Measurements from ENCODE around the gene RCAN1. TPM values are rescaled to one million over a fixed set of nuclear protein-coding genes. Genes with fewer than 3 reads are reported as not detected.

RCAN1 gene
- total and polyA plus RNA-seq, 2 of the 13 experiments (the other 11 are each of a cell fraction or from before 2014, with no cell fraction given), result 9.4 to 34.1 TPM

DNA sequence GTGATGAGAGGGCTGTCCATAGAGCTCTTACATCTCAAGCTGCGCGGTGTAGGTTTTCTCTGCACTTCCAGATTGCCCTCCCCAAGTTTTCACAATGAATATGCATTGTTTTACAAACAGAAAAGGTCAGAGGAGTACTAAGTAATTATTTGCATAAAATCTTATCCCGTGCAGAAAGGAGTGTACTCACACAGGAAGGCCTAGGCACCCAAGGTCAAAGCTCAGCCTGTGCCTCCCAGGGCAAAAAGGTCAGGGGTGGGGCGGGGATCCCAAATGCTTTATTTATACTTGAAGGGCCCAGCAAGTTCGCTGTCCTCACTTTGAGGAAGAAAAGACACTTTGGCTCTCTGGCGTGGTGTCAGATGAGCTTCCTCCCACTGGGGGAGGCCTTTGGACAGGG, 92.6 kb downstream of the RCAN1 start (continued):
- TF ChIP-seq, protein P1, sequence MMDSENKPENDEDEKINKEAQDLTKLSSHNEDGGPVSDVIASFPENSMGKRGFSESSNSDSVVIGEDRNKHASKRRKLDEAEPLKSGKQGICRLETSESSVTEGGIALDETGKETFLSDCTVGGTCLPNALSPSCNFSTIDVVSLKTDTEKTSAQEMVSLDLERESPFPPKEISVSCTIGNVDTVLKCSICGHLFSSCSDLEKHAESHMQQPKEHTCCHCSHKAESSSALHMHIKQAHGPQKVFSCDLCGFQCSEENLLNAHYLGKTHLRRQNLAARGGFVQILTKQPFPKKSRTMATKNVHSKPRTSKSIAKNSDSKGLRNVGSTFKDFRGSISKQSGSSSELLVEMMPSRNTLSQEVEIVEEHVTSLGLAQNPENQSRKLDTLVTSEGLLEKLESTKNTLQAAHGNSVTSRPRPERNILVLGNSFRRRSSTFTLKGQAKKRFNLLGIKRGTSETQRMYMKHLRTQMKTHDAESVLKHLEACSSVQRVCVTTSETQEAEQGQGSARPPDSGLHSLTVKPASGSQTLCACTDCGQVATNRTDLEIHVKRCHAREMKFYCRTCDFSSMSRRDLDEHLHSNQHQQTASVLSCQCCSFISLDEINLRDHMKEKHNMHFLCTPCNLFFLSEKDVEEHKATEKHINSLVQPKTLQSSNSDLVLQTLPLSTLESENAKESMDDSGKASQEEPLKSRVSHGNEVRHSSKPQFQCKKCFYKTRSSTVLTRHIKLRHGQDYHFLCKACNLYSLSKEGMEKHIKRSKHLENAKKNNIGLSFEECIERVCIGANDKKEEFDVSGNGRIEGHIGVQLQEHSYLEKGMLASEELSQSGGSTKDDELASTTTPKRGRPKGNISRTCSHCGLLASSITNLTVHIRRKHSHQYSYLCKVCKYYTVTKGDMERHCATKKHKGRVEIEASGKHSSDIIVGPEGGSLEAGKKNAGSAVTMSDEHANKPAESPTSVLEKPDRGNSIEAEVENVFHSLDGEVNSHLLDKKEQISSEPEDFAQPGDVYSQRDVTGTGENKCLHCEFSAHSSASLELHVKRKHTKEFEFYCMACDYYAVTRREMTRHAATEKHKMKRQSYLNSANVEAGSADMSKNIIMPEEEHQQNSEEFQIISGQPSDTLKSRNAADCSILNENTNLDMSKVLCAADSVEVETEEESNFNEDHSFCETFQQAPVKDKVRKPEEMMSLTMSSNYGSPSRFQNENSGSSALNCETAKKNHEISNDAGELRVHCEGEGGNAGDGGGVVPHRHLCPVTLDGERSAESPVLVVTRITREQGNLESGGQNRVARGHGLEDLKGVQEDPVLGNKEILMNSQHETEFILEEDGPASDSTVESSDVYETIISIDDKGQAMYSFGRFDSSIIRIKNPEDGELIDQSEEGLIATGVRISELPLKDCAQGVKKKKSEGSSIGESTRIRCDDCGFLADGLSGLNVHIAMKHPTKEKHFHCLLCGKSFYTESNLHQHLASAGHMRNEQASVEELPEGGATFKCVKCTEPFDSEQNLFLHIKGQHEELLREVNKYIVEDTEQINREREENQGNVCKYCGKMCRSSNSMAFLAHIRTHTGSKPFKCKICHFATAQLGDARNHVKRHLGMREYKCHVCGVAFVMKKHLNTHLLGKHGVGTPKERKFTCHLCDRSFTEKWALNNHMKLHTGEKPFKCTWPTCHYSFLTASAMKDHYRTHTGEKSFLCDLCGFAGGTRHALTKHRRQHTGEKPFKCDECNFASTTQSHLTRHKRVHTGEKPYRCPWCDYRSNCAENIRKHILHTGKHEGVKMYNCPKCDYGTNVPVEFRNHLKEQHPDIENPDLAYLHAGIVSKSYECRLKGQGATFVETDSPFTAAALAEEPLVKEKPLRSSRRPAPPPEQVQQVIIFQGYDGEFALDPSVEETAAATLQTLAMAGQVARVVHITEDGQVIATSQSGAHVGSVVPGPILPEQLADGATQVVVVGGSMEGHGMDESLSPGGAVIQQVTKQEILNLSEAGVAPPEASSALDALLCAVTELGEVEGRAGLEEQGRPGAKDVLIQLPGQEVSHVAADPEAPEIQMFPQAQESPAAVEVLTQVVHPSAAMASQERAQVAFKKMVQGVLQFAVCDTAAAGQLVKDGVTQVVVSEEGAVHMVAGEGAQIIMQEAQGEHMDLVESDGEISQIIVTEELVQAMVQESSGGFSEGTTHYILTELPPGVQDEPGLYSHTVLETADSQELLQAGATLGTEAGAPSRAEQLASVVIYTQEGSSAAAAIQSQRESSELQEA (CRISPR knock-in tag; IDR thresholded peaks at IDR 0.05; ENCODE audit: not compliant biosample characterization), result no peak
- no peak for TF ChIP-seq ZNF780A (CRISPR knock-in tag; IDR thresholded peaks at IDR 0.05)
- TF ChIP-seq, protein P2, sequence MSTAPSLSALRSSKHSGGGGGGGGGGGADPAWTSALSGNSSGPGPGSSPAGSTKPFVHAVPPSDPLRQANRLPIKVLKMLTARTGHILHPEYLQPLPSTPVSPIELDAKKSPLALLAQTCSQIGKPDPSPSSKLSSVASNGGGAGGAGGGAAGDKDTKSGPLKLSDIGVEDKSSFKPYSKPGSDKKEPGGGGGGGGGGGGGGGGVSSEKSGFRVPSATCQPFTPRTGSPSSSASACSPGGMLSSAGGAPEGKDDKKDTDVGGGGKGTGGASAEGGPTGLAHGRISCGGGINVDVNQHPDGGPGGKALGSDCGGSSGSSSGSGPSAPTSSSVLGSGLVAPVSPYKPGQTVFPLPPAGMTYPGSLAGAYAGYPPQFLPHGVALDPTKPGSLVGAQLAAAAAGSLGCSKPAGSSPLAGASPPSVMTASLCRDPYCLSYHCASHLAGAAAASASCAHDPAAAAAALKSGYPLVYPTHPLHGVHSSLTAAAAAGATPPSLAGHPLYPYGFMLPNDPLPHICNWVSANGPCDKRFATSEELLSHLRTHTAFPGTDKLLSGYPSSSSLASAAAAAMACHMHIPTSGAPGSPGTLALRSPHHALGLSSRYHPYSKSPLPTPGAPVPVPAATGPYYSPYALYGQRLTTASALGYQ (CRISPR knock-in tag; IDR thresholded peaks at IDR 0.05), result peak; percentile 81
- TF ChIP-seq ZNF430 (CRISPR knock-in tag; IDR thresholded peaks at IDR 0.05), result no peak
- no peak for TF ChIP-seq ZSCAN30 (CRISPR knock-in tag; IDR thresholded peaks at IDR 0.05)
- TF ChIP-seq ZNF550 (CRISPR knock-in tag; IDR thresholded peaks at IDR 0.05; ENCODE audit: borderline replicate concordance), result no peak
- peak; percentile 94; the same call in 1 of the 2 replicates for TF ChIP-seq NCOR1 (IDR thresholded peaks at IDR 0.05; ENCODE audit: borderline replicate concordance, low read length)
- no peak for TF ChIP-seq ZBTB7A (CRISPR knock-in tag; IDR thresholded peaks at IDR 0.05)
- no peak for TF ChIP-seq CC2D1A (CRISPR knock-in tag; IDR thresholded peaks at IDR 0.05)
- no peak for TF ChIP-seq ZFP36L1 (CRISPR knock-in tag; IDR thresholded peaks at IDR 0.05)
- TF ChIP-seq, protein P3, sequence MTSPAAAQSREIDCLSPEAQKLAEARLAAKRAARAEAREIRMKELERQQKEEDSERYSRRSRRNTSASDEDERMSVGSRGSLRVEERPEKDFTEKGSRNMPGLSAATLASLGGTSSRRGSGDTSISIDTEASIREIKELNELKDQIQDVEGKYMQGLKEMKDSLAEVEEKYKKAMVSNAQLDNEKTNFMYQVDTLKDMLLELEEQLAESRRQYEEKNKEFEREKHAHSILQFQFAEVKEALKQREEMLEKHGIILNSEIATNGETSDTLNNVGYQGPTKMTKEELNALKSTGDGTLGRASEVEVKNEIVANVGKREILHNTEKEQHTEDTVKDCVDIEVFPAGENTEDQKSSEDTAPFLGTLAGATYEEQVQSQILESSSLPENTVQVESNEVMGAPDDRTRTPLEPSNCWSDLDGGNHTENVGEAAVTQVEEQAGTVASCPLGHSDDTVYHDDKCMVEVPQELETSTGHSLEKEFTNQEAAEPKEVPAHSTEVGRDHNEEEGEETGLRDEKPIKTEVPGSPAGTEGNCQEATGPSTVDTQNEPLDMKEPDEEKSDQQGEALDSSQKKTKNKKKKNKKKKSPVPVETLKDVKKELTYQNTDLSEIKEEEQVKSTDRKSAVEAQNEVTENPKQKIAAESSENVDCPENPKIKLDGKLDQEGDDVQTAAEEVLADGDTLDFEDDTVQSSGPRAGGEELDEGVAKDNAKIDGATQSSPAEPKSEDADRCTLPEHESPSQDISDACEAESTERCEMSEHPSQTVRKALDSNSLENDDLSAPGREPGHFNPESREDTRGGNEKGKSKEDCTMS (CRISPR knock-in tag; conservative IDR thresholded peaks at IDR 0.05), result no peak
- TF ChIP-seq, protein P4, sequence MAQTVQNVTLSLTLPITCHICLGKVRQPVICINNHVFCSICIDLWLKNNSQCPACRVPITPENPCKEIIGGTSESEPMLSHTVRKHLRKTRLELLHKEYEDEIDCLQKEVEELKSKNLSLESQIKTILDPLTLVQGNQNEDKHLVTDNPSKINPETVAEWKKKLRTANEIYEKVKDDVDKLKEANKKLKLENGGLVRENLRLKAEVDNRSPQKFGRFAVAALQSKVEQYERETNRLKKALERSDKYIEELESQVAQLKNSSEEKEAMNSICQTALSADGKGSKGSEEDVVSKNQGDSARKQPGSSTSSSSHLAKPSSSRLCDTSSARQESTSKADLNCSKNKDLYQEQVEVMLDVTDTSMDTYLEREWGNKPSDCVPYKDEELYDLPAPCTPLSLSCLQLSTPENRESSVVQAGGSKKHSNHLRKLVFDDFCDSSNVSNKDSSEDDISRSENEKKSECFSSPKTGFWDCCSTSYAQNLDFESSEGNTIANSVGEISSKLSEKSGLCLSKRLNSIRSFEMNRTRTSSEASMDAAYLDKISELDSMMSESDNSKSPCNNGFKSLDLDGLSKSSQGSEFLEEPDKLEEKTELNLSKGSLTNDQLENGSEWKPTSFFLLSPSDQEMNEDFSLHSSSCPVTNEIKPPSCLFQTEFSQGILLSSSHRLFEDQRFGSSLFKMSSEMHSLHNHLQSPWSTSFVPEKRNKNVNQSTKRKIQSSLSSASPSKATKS (CRISPR knock-in tag; IDR thresholded peaks at IDR 0.05), result no peak
- no peak for TF ChIP-seq ZNF570 (CRISPR knock-in tag; IDR thresholded peaks at IDR 0.05; ENCODE audit: borderline replicate concordance)
- TF ChIP-seq ZNF589 (CRISPR knock-in tag; conservative IDR thresholded peaks at IDR 0.05), result no peak
- TF ChIP-seq ZFP62 (CRISPR knock-in tag; IDR thresholded peaks at IDR 0.05), result no peak
- no peak for TF ChIP-seq U2AF1 (optimal IDR thresholded peaks at IDR 0.05; ENCODE audit: low read depth, low read length)

Data from HepG2 (cell line).